Fibroblast of lung (primary cell): ENCODE measurements around the gene NCK2. TPM values are rescaled to one million over a fixed set of nuclear protein-coding genes. Genes with fewer than 3 reads are reported as not detected.

Source experiments
- DNase-seq, 2 donors: peaks; one replicate each; pipeline versions ENCODE4 v3.0.0 to v3.0.0-alpha.2; 2010; ENCODE audit warnings: low read depth in 2 of 2
- H2AFZ ChIP-seq: 2 replicates; pipeline ENCODE4 v1.5.1; 2012; ENCODE audit warnings: low read length, control low read depth, inconsistent platforms
- H3K27ac ChIP-seq: 2 replicates; pipeline ENCODE4 v1.5.1; 2011; ENCODE audit warnings: low read length, control low read depth; ENCODE audit not compliant: insufficient read depth
- H3K27me3 ChIP-seq: 2 replicates; pipeline ENCODE4 v1.5.1; 2011; ENCODE audit warnings: mild to moderate bottlenecking, low read length; ENCODE audit not compliant: control insufficient read depth, insufficient read depth
- H3K36me3 ChIP-seq: 2 replicates; pipeline ENCODE4 v1.5.1; 2011; ENCODE audit warnings: low read length; ENCODE audit not compliant: control insufficient read depth, insufficient read depth
- H3K4me1 ChIP-seq: 2 replicates; pipeline ENCODE4 v1.5.1; 2011; ENCODE audit warnings: low read length; ENCODE audit not compliant: control insufficient read depth, insufficient read depth; ENCODE audit errors: extremely low read depth
- H3K4me2 ChIP-seq: 2 replicates; pipeline ENCODE4 v1.5.1; 2011; ENCODE audit warnings: low read length, control low read depth; ENCODE audit not compliant: insufficient read depth; ENCODE audit errors: extremely low read depth
- H3K4me3 ChIP-seq, 4 experiments: fragments of 200-600 bp in 1 of 4; sonication (generic) in 1 of 4; replicated peaks in 1 of 4; 2 replicates each; pipeline ENCODE4 v1.5.1; 2011 to 2016; ENCODE audit warnings: low read length in 4 of 4, low read depth in 3 of 4, mild to moderate bottlenecking in 3 of 4, control low read depth in 2 of 4, inconsistent platforms in 1 of 4, mixed read lengths in 1 of 4; ENCODE audit not compliant: insufficient read depth in 1 of 4; ENCODE audit errors: control extremely low read depth in 1 of 4
- H3K79me2 ChIP-seq: 2 replicates; pipeline ENCODE4 v1.5.1; 2012; ENCODE audit warnings: mild to moderate bottlenecking, low read length, inconsistent platforms; ENCODE audit not compliant: control insufficient read depth, insufficient read depth
- H3K9ac ChIP-seq: 2 replicates; pipeline ENCODE4 v1.5.1; 2011; ENCODE audit warnings: mild to moderate bottlenecking, low read length, control low read depth; ENCODE audit not compliant: insufficient read depth
- H3K9me3 ChIP-seq: 2 replicates; pipeline ENCODE4 v1.5.1; 2012; ENCODE audit warnings: low read depth, low read length; ENCODE audit not compliant: control insufficient read depth, insufficient read depth
- H4K20me1 ChIP-seq: 2 replicates; pipeline ENCODE4 v1.5.1; 2011; ENCODE audit warnings: low read length; ENCODE audit not compliant: control insufficient read depth, insufficient read depth; ENCODE audit errors: extremely low read depth
- CTCF ChIP-seq, 2 donors: IDR thresholded peaks in 1 of 2; conservative IDR thresholded peaks in 1 of 2; 1 replicate in 1 of 2; 2 replicates in 1 of 2; pipeline ENCODE4 v1.5.1; 2011 to 2012; ENCODE audit warnings: low read length in 2 of 2, control low read depth in 1 of 2, inconsistent platforms in 1 of 2, low read depth in 1 of 2, mild to moderate bottlenecking in 1 of 2
- EZH2 ChIP-seq: IDR thresholded peaks from 2 replicates; pipeline ENCODE4 v1.5.1; 2012; ENCODE audit warnings: low read length, control low read depth, mild to moderate bottlenecking; ENCODE audit errors: missing control alignments
- polyA plus RNA-seq, 2 donors: library from polyadenylated mRNA; depleted of rRNA in 1 of 2; stranded (reverse) in 1 of 2; unstranded in 1 of 2; fragments of >200 nt; gene quantifications; 2 replicates each; pipeline ENCODE4 v1.2.1, GENCODE V29; 2011 to 2012; ENCODE audit warnings: missing spikeins in 1 of 2
- total RNA-seq: library from RNA; depleted of rRNA; stranded (reverse); fragments of >200 nt; gene quantifications from 2 replicates; pipeline ENCODE4 v1.2.1, GENCODE V29; 2014

NCK2 gene
- total and polyA plus RNA-seq, 2 donors (not counting 1 experiment from before 2014, with no cell fraction given), result 25.4 to 51.3 TPM

GRCh38 chr2:105928563-105928962, 183.9 kb downstream of the NCK2 start:
- Histone ChIP-seq H3K9ac (no peak overlapping the region), H3K4me3 (no peak overlapping the region), H3K9me3 (no peaks in the 10 kb centered on the region), H3K79me2 (no peaks in the 10 kb centered on the region), H3K4me2 (no peak overlapping the region), H3K4me1 (no peaks in the 10 kb centered on the region), H4K20me1 (no peaks in the 10 kb centered on the region), H3K36me3 (no peaks in the 10 kb centered on the region), H2AFZ (no peak overlapping the region), H3K27me3 (no peaks in the 10 kb centered on the region), H3K27ac (no peak overlapping the region)
- TF ChIP-seq CTCF (conservative IDR thresholded peaks at IDR 0.05 in 1 of 2, IDR thresholded peaks at IDR 0.05 in 1 of 2; ENCODE audit: low read depth in 1 of 2, low read length in 2 of 2), result no peak
- no peak for TF ChIP-seq EZH2
- DNase-seq, result no peak

- TF ChIP-seq CTCF (conservative IDR thresholded peaks at IDR 0.05 in 1 of 2, IDR thresholded peaks at IDR 0.05 in 1 of 2; ENCODE audit: low read depth in 1 of 2, low read length in 2 of 2) (no peak), EZH2 (no peak)
- Histone ChIP-seq H3K9me3 (no peaks in the 10 kb centered on the region), H3K9ac (no peak overlapping the region), H3K79me2 (no peaks in the 10 kb centered on the region), H3K27me3 (no peaks in the 10 kb centered on the region), H2AFZ (no peak overlapping the region), H3K4me2 (no peak overlapping the region), H3K4me3 (no peak overlapping the region), H4K20me1 (no peaks in the 10 kb centered on the region), H3K27ac (no peak overlapping the region), H3K4me1 (no peaks in the 10 kb centered on the region), H3K36me3 (no peaks in the 10 kb centered on the region)
- peak in 1 of 2 donors; percentile 5 for DNase-seq
These were observed 184.8 kb downstream of the NCK2 start for GRCh38 chr2:105929516-105929915.

- H3K4me2 ChIP-seq, result no peak overlapping the region
- H3K79me2 ChIP-seq, result no peaks in the 10 kb centered on the region
- H3K27me3 ChIP-seq, result no peaks in the 10 kb centered on the region
- H3K27ac ChIP-seq, result no peak overlapping the region
- H4K20me1 ChIP-seq, result no peaks in the 10 kb centered on the region
- no peaks in the 10 kb centered on the region for H3K36me3 ChIP-seq
- H3K9ac ChIP-seq, result no peak overlapping the region
- DNase-seq, result no peak
- TF ChIP-seq CTCF (conservative IDR thresholded peaks at IDR 0.05 in 1 of 2, IDR thresholded peaks at IDR 0.05 in 1 of 2; ENCODE audit: low read depth in 1 of 2, low read length in 2 of 2), result no peak
- no peak for TF ChIP-seq EZH2
- H3K4me3 ChIP-seq, result no peak overlapping the region
- no peaks in the 10 kb centered on the region for H3K9me3 ChIP-seq
- no peaks in the 10 kb centered on the region for H3K4me1 ChIP-seq
- no peak overlapping the region for H2AFZ ChIP-seq
These were observed 187.9 kb downstream of the NCK2 start for GRCh38 chr2:105932582-105932981.
